Glutamatergic neuron (in vitro differentiated cells): ENCODE measurements around the gene ARHGAP31. TPM values are rescaled to one million over a fixed set of nuclear protein-coding genes. Genes with fewer than 3 reads are reported as not detected.

Experiments used
- DNase-seq: peaks from one replicate; pipeline ENCODE4 v3.0.0; 2022
- H3K27ac Mint-ChIP-seq: one replicate; pipeline ENCODE4 v1.8.0; 2020; ENCODE audit warnings: mild to moderate bottlenecking, mixed read lengths, inconsistent platforms; ENCODE audit not compliant: unreplicated experiment
- H3K27me3 Mint-ChIP-seq: one replicate; pipeline ENCODE4 v1.8.0; 2020; ENCODE audit warnings: mild to moderate bottlenecking, moderate library complexity, mixed read lengths, inconsistent platforms; ENCODE audit not compliant: unreplicated experiment
- H3K36me3 Mint-ChIP-seq: one replicate; pipeline ENCODE4 v1.8.0; 2020; ENCODE audit warnings: mild to moderate bottlenecking, mixed read lengths, inconsistent platforms; ENCODE audit not compliant: unreplicated experiment
- H3K4me1 Mint-ChIP-seq: one replicate; pipeline ENCODE4 v1.8.0; 2020; ENCODE audit warnings: mild to moderate bottlenecking, low read depth, mixed read lengths, inconsistent platforms; ENCODE audit not compliant: unreplicated experiment
- H3K4me3 Mint-ChIP-seq: one replicate; pipeline ENCODE4 v1.8.0; 2020; ENCODE audit warnings: mild to moderate bottlenecking, mixed read lengths, inconsistent platforms; ENCODE audit not compliant: unreplicated experiment
- H3K9me3 Mint-ChIP-seq: one replicate; pipeline ENCODE4 v1.8.0; 2020; ENCODE audit warnings: mild to moderate bottlenecking, moderate library complexity, mixed read lengths, inconsistent platforms; ENCODE audit not compliant: unreplicated experiment
- CTCF ChIP-seq: fragments of 200-600 bp; sonication (generic); IDR thresholded peaks from one replicate; pipeline ENCODE4 v1.5.0; 2021; ENCODE audit not compliant: partially characterized antibody, unreplicated experiment
- total RNA-seq: library from RNA; stranded (reverse); fragmentation: NEBNext Ultra II Directional; extraction: Animal tissue kit (Norgen Biotek cat#: 25700); gene quantifications from one replicate; pipeline ENCODE4 v1.2.1, GENCODE V29; 2021; ENCODE audit not compliant: unreplicated experiment

ARHGAP31 gene
- total RNA-seq, 1 donor from 2014 or later, result 0.20 TPM

GRCh38 chr3:119433613-119434325, 139.6 kb downstream of the ARHGAP31 start:
- DNase-seq, result no peak
- Mint-ChIP-seq H3K4me1 (no peaks in the 10 kb centered on the region), H3K27me3 (no peaks in the 10 kb centered on the region), H3K36me3 (peaks cover 31% of the 10 kb centered on the region), H3K9me3 (peaks cover 2% of the 10 kb centered on the region), H3K27ac (no peak overlapping the region), H3K4me3 (no peak overlapping the region)
- TF ChIP-seq CTCF, result no peak

GRCh38 chr3:119434703-119435102, 140.5 kb downstream of the ARHGAP31 start:
- Mint-ChIP-seq H3K4me3 (no peak overlapping the region), H3K36me3 (peaks cover 22% of the 10 kb centered on the region), H3K27ac (no peak overlapping the region), H3K9me3 (peaks cover 2% of the 10 kb centered on the region), H3K27me3 (no peaks in the 10 kb centered on the region), H3K4me1 (no peaks in the 10 kb centered on the region)
- no peak for DNase-seq
- no peak for TF ChIP-seq CTCF

- no peak overlapping the region for H3K4me3 Mint-ChIP-seq
- peaks cover 1% of the 10 kb centered on the region for H3K36me3 Mint-ChIP-seq
- no peaks in the 10 kb centered on the region for H3K27me3 Mint-ChIP-seq
- no peak for DNase-seq
- no peaks in the 10 kb centered on the region for H3K9me3 Mint-ChIP-seq
- no peaks in the 10 kb centered on the region for H3K4me1 Mint-ChIP-seq
- no peak overlapping the region for H3K27ac Mint-ChIP-seq
- no peak for TF ChIP-seq CTCF
These were observed 142.8 kb downstream of the ARHGAP31 start for GRCh38 chr3:119436977-119437376.

DNA sequence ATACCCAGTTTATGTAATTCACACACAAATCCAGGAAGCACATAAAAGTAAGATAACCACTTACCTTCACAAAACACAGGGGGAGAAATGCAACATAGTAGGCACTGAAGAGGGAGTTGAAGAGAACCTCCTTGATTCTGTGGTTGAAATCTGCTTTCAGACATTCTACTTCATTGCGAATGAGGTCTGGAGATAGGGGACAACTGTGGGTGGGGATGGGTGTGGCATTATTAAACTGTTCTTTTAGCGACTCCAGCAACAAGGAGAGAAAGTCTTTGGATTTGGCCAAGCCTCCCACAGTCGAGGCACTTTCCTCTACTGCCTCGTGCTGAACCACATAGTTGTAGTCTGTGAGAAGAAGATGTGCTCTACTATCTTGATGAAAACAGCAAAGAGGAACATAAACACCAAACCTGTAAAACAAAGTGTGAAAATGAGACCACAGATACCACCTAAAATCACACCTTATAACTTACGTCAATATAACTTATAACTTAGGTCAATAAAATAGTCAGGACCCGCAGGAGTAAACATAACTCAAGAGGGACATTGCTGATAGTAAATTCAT, 143.6 kb downstream of the ARHGAP31 start:
- no peak overlapping the region for H3K4me3 Mint-ChIP-seq

More for the DNA sequence above, 143.6 kb downstream of the ARHGAP31 start:
- Mint-ChIP-seq H3K27me3 (no peaks in the 10 kb centered on the region), H3K36me3 (peaks cover 4% of the 10 kb centered on the region), H3K4me1 (no peaks in the 10 kb centered on the region), H3K9me3 (no peaks in the 10 kb centered on the region), H3K27ac (no peak overlapping the region)
- no peak for TF ChIP-seq CTCF
- no peak for DNase-seq
